ENCODE data around the gene GTSE1.
A peak's percentile ranks its signal among the peaks of the same experiment; 100 is the strongest.
"Not testable (repeated sequence)": the region's sequence is repeated elsewhere in the genome, so short reads cannot be mapped to it uniquely, and the experiment has no call there.

Gene GTSE1

GRCh38 chr22:46296257-46297150 lies at the start of gene GTSE1:
Gene GTSE1, plus strand, starts transcription at chr22:46296870. Its CDS starts 531 bp downstream, at chr22:46297401.
- DNase-seq: peak; percentile 98

DNA sequence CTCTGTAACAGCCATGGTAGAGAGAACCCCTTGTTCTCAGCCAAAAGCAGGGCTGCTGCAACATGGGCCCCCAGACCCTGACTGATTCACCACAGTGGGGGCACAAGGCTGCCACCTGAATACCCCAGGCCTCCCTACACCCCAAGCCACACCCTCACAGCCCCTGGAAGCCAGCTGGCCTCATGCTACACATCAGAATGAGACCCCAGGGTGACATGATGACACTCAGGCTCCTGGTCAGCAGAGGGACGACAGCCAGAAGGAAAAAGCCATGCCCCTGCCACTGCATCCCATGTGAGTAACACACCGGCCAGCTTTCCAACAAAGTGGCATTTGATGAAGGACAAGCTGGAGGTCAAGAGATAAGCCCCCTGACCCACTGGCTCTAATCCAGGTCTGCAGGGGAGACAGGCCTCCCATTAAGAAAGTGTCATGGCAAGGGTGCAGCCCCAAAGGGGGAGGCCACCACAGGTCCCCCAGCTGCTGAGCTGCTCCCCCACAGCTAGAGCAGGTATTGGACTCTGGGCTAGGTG lies 49.2 kb upstream of the GTSE1 start:
- no peak for DNase-seq

- peak; percentile 77 for DNase-seq
Measured at GRCh38 chr22:46250035-46250782, 46.5 kb upstream of the GTSE1 start, which contains the start of gene CDPF1. Gene CDPF1, minus strand, starts transcription at chr22:46250293. Its CDS starts 2,009 bp downstream, at chr22:46248284.

DNA sequence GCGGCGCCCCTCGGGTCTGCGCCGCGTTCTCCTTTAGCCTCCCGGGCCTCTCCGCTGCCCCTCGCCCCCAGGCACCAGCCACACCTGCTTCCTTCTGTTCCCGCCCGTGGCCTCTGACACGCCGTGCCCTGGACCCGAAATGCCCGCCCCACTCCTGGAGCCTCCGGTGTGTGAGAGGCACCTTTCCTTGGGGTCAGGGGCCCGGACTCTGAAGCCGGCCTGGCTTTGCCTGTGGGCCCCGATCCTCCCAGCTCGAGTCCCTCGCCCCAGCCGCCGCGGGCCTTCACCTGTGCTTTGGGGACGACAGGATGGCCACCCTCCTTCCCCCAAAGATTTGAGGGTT lies 45.9 kb upstream of the GTSE1 start:
- no peak for DNase-seq

GRCh38 chr22:46251266-46251665 lies 45.4 kb upstream of the GTSE1 start:
- DNase-seq: no peak

GRCh38 chr22:46251816-46252380 lies 44.8 kb upstream of the GTSE1 start:
- no peak for DNase-seq

GRCh38 chr22:46256358-46256958 lies 40.2 kb upstream of the GTSE1 start:
- no peak for DNase-seq

GRCh38 chr22:46259374-46259773 lies 37.3 kb upstream of the GTSE1 start:
- DNase-seq: no peak

DNA sequence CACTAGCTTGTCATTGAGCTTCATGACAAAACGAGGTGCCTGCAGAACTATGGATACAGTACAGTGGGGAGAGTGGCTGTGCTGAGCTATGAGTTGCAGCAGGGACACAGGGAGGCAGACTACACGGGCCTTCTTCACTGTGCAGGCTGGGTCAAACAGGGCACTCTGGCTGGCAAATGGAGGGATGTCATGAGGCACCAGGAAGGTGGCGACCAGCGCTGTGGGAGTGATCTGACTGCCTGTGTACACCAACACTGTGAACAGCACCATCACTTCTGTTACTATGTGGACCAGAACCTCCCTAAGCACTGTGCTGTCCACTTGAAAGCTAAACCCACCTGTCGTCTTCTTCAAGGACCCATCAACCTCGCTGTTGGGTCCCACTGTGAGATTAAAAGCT lies 36.6 kb upstream of the GTSE1 start:
- no peak for DNase-seq

GRCh38 chr22:46262449-46263215 lies 34.0 kb upstream of the GTSE1 start:
- DNase-seq: no peak

DNA sequence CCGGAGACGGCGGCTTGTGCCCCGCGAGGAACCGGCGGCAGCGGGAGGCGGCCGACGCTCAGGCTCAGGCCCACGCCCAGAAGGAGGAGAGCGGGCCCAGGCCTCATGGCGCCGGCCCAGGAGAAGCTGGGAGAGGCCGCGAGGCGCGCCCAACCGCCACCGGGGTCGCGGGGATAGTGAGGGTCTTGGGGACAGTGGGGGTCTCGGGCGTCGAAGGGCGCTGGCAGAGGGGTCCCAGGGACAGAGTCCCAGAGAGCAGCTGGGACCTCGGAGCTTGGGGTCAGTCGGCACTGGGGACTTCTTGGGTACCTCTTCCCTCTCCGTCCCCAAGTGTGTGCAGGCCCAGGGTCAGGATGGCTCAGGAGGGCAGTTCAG lies 33.5 kb upstream of the GTSE1 start, which contains the start of gene PKDREJ:
Gene PKDREJ (minus strand): TSS at position 128 of the 375 bp plus-strand sequence. CDS start 21 bp downstream, at position 107.
- no peak for DNase-seq

GRCh38 chr22:46264520-46264919 lies 32.1 kb upstream of the GTSE1 start:
- DNase-seq: not testable (repeated sequence)

GRCh38 chr22:46265627-46266026 lies 31.0 kb upstream of the GTSE1 start:
- not testable (repeated sequence) for DNase-seq

DNA sequence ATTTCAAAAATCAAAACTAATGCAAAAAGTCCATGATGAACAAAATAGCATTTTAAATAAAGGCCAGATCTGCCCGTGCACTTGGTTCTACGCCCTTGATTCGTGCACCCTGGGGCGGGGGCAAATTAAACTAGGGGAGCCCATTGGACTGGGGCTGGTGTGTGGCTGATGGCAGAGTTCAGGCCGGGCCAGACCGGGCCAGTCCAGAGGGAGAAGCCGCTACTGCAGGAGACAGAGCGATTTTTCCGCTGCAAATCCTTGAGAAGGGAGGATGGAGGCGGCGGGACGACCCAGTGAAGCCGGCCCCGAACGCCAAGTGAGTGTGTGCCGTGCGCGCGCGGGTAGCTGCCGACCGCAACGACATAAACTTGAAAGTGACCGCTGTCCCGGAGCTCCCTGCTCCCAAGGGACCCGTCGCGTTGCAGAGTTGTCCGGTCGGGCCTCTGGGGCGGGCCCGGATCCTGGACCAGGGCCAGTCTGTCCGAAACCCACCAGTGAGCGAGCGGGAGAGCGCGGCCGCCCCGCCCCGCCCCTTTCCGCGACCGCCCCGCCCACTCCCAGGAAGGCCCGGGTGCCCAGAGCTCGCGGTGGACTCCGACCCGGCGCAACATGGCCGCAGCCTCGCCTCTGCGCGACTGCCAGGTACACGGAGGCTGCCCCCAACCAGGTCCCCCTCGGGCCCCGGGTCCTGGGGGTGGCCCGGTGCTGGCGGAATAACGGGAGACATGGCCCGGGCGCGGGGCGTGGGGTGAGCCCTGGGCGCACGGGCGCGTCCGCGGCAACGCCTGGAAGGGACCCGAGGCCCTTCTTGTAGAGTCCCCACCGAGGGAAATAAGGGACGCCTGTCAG lies 29.0 kb upstream of the GTSE1 start, which contains the start of gene TTC38:
Gene TTC38 (plus strand): TSS at position 578 of the 849 bp plus-strand sequence. CDS start 32 bp downstream, at position 610.
- DNase-seq: peak; percentile 13

GRCh38 chr22:46269564-46269963 lies 27.1 kb upstream of the GTSE1 start:
- no peak for DNase-seq

DNA sequence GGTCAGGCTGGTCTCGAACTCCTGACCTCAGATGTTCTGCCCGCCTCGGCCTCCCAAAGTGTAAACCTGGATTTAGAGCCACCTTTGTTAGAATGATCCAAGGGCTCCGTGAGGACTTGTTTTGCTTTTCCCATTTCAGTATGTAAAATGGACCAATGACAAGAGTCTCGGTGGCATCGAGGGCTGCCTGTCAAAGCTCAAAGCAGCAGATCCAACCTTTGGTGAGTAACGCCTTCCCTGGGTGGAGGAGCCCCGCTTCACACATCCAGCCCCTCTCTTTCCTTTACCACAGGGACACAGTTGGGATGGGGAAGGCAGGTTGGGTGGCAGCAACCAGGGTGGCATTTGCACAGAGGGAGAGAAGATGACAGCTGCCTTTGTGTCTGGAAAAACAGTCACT lies 24.5 kb upstream of the GTSE1 start:
- no peak for DNase-seq

DNA sequence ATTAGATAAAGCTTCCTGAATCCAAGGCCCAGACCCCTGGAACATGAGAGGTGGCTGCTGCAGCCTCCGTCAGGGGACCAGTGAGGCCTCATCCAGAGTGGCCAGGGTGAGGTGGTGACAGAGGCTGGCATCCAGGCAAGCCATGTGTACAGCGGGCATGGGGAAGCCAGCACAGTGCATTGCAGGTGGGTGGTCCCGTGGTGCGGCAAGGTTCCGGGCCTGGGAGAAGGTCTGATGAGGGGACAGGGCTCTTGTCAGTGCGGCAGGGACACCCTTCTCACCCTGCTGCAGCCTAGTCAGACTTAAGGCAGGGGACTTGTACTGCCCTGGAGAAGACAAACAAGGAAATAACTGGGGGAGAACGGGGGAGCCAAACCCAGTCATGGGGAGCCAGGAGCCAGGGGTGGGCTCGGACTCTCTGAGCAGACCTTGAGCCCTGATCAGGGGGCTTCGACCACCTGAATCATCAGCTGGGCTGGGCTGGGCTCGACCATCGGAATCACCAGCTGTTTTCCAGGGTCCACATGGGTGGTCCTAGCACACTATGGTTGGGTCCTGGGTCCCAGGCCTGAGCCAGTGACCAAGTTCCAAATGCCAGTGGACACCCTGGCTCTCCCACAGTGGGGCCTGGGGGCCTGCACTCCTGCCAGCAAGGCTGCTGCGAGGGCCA lies 23.8 kb upstream of the GTSE1 start:
- no peak for DNase-seq

DNA sequence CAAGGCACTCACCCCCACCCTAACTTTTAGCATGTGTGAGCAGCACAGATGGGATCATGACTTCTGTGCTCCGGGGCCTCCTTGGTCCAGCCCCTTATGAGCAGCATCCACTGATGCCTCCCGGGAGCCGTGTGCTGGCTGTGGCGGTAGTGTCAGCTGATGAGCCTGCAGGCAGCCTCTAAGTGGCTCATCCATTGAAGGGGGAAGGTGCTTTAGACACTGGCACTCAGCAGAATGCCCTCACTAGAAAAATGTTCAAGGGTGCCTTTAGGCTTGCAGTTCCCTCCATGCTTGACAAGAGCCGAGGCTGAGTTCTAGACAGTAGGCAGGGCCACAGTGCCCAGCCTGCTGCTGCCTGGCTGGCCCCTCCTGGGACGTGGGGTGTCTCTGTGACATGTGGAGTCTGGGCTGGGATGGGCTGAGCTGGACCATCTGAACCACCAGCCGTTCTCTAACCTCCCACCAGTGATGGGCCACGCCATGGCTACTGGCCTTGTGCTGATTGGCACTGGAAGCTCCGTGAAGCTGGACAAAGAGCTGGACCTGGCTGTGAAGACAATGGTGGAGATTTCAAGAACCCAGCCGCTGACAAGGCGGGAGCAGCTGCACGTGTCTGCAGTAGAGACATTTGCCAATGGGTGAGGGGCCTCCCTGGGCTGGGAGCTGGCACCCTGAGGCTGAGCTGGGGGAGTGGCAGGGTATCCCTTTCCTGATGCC lies 23.1 kb upstream of the GTSE1 start:
- no peak for DNase-seq

DNA sequence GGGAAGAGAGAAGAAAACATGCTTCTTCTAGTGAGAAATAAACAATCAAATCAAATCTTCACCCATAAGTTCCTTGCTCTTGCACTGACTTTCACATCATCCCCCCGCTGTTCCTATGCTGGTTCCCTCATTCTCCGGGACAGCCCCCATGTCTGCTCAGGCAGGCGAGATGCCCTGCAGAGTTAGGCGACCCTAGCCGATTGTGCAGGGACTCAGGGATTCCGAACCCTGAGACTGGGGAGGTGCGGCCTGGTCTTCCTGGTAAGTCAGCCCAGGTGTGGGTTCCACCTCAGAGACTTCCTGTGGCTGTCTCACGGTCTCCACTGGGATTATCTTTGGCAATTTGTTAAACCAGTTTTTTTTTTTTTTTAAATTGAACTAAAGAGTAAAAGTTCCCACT lies 22.3 kb upstream of the GTSE1 start:
- no peak for DNase-seq
